A549 (cell line): ENCODE results near the gene ZNF467.

Experiments used
- JUN ChIP-seq, 2 experiments: fragments of >200 bp; sonication (Bioruptor Twin); formaldehyde crosslinking; IDR thresholded peaks; 2 replicates in 1 of 2; 3 replicates in 1 of 2; pipeline ENCODE4 v1.6.1; 2016 to 2017
- TF ChIP-seq, protein P1 (sequence below): fragments of >200 bp; sonication (Bioruptor Twin); formaldehyde crosslinking; IDR thresholded peaks from 3 replicates; pipeline ENCODE4 v1.5.1; 2016

DNA sequence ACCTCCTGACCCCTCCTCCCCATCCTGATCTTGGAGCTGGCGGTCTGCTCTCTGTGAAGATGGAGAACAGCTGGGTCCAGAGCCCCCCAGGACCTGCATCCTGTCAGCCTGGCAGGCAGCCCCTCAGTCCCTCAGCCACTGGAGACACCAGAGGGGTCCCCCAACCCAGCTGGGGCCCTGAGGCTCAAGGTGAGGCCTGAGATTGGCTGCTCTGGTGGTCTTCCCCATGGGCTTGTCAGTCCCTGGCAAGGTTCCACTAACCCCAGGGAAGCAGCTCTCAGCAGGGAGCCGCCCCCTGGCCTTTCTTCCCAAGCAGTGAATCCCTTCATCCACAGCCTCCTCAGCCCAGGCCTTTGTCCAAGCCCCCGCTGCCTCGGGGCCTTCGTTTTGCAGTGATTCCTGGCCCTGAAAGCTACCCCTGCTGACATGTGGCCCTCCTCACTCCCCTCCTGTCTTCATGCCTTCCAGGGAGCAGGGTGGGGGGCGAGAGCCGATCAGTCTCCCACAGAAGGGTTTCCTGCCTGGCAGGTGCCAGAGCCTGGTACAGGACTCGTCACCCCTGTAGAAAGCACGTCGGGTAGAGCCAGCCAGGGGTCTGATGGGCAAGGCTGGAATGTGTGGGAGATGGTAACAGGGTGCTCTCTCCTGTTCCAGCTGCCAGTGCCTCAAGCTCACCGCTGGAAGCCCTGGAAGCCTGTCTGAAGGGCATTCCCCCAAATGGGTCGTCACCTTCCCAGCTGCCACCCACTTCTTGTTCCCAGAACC is 48.5 kb downstream of the ZNF467 start:
- no peak for TF ChIP-seq JUN (IDR thresholded peaks at IDR 0.05)
- TF ChIP-seq, protein P1, sequence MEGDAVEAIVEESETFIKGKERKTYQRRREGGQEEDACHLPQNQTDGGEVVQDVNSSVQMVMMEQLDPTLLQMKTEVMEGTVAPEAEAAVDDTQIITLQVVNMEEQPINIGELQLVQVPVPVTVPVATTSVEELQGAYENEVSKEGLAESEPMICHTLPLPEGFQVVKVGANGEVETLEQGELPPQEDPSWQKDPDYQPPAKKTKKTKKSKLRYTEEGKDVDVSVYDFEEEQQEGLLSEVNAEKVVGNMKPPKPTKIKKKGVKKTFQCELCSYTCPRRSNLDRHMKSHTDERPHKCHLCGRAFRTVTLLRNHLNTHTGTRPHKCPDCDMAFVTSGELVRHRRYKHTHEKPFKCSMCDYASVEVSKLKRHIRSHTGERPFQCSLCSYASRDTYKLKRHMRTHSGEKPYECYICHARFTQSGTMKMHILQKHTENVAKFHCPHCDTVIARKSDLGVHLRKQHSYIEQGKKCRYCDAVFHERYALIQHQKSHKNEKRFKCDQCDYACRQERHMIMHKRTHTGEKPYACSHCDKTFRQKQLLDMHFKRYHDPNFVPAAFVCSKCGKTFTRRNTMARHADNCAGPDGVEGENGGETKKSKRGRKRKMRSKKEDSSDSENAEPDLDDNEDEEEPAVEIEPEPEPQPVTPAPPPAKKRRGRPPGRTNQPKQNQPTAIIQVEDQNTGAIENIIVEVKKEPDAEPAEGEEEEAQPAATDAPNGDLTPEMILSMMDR: no peak
